NCI-H1092 treated with DMSO at 0.1 percent for 48 hours (cell line): ENCODE results near the gene PTDSS2.
"Not testable (repeated sequence)": the region's sequence is repeated elsewhere in the genome, so short reads cannot be mapped to it uniquely, and the experiment has no call there.

ENCODE experiments used
- DNase-seq: peaks from one replicate; lab custom pipeline; 2025; lab: John Stamatoyannopoulos, UW

PTDSS2 gene

DNA sequence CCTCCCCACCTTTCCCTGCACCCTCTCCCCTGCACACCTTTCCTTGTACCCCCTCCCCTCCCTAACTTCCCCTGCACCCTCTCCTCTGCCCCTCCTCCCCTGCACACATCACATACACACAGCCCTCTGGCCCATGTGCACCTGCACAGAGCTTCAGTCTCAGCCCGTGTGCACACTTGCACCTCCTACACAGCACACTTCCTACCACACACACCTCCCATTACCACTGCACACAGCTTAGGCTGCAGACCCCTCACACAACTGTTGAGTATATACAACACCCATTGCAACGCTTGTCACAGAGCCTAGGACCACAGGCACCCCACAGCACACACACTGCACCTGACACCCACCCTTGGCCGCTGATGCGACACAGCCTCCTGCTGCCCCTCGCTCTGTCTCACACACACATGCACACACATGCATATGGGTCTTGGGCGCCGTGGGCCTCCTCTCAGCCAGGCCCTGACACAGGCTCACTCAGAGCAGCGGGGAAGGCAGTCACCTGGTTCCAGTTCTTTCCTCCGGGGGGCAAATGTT, 35.7 kb upstream of the PTDSS2 start:
- no peak for DNase-seq

DNA sequence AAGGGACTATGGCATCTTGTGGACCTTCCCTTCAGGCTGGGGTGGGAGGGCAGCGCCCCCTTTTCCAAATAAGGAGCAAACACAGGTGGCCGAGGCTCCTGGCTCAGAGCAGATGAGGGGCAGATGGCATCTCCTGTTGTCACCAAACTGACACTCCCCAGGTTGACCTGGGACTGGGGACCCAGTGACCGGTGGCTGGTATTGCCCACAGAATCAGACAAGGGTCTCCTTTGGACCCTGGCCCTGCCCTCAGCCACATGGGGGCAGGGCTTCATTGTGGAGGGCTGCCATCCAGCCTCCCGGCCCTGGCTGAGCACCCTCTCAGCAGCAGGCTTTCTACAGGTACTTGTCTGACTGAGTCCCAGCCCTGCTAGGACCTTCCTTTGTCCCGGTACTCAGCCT, 34.4 kb upstream of the PTDSS2 start:
- DNase-seq: no peak

DNA sequence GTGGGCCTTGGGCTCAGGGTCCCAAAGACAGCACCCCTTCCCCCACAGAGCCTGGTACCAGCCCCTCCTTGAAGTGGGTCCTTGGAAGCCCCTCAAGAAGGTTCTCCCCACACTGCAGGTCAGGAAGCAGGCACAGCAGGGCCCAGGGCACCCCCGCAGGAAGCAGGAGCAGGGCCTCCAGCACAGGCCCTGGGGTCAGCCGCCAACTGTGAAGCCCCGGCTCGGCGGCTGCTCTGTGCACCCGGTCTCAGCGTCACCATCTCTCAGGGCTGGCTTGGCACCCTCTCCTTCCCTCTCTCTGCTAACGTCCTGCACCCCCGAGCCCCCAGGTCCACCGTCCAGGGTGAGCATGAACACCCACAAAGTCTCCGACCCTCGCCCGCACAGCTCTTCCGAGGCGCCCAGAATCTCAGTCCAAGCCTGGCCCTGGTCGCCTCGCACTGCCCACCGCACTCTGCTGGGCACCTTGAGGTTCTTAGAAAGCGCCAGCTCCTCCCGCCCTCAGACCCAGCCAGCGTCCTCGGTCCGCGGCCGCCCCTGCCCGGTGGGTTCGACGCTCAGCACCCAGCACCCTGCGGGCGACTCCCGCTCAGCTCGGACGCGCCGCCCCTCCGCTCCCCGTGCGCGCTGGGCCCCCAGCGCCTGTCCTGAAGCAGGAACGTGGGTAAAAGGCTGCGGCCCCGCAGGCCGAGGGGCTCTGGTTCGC, 33.9 kb upstream of the PTDSS2 start:
- DNase-seq: no peak

DNA sequence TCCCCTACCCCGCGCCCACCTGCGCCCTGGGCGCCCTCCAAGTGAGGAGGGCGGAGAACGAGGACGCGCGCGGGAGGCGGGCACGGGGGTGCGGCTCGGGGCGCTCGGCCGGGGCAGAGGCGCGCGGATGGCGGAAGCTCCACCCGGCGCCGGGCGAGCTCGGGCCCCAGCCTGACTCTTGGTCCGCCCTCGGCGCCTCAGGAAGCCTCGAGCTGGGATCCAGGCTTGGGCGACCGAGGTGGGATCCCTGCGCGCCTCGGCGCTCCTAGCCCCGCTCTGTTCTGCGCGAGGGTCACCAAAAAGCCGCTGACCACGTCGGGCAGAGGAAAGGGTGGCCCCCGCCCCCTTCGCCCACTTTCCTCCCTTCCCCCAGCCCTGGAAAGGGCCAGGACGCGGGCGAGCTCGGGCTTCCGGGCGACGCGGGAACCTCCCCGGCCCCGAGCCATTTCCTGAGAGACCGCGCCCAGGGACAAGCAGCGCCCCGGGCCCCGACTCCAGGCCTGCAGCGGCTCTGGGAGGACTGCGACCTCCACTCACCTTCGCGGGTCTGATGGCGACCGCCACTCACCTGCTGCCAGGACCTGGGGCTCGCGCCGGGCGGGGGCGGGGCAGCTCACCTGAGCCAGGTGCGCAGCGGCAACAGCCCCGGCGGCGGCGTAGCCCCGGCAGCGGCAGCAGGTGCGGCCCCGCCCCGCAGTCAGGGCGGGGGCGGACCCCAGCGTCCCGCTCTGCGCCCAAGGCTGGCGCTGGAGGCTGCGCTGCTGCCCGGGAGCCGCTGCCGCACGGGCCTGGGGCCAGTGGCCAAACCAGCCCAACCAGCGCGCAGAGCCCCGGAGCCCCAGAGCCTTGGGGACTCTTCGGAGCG, 33.1 kb upstream of the PTDSS2 start:
- DNase-seq: no peak

DNA sequence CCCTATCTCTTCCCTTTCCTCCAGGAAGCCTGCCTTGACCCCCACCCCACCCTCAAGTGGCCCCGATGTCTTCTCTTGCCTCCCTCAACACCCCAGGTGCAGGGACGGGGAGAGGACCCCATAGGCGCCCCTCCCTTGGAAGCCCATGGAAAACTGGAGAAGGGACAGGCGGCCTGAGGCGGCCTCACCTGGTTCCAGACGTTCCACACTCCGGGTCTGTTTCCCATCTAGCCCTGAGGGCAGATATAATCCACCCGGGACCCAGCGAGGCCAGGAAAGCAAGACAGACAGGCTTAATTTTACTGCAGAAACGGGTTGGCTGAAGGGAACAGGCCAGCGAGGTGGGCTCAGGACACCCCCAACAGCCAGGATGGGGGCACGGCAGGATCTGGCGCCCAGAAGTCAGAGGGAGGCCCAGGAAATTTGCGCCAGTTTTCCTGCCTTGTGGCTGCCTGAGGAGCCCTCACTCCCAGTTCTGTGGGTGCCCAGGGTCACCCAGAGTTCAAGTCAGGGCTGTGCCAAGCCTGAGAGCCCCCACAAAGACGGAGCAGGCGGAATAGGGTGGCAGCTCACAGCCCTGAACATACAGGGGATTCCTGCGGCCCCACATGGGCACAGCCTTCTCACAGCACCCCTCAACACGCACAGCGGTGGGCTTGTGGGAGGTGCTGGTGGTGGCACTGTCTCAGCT, 32.3 kb upstream of the PTDSS2 start:
- DNase-seq: no peak

DNA sequence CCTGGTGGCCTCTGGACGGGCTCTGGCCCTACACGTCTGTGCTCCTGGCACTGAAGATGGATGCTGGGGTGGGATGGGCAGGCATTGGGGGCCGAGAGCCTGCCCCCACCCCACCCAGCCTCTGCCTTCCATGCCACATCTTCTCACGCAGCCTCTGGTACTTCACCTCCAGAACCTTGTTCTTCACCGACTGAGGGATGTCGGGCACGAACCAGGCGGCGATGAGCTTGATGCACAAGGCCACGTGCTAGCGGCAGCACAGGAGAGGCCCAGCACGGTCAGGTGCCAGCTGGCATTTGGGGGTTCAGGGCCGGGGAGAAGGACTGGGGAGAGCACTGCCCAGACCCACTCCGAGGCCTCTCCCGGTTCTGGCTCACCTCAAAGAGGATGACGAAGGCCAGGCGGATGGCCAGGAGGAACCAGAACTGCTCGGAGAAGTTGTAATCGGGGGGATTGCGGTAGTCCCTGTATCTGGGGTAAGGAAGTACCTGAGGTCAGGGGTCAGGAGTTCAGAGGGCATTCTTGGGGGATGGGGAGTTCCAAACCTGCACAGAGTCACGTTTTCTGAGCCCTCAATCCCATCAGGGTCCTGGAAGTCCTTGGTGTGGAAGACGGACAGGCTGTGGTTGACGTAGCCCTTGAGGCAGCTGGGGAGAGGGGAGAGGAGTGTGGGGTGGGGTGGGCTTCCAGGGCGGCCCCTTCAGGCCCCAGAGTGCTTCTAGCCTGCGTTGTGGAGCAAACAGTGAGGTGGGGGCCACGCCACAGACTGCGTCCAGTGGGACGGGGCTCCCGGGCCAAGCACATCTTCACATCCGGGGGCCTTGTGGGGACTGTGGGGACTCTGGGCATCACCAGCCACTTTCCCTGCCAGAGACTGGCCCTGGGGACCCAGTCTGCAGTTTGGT, 31.5 kb upstream of the PTDSS2 start:
- DNase-seq: no peak

DNA sequence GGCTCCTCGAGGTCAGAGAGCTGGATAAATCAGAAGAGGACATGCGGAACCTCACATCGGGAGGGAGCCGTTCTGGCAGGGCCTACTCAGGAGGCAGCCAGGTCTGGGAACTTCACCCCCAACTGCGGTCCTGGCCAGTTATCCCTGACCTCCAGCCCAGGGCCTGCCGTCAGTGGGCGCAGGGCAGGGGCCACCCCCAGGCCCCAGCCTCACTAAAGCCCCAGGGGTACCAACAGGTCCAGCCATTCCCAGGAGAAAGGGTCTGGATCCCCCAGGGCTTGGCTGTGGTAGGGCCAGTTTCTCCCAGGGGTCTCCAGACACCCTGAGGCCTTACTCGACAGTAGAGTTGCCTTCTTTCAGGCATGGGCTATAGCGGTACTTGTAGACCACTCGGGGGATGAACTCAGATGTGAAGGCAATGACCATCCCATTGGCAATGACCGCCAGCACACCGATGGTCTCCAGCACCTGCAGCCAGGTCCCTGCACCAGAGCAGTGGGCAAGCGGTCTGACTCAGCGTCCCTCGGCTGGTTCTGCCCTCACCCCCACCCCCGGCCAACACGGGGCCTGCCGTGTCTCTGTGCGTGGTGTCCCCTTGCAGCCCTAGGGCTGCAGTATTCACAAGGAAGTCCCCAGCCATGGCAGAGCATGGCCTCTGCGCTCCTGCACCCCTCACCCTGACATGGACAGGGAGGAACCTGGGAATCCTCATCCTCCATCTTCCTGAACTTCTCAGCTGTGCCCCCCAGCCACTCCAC, 30.7 kb upstream of the PTDSS2 start:
- DNase-seq: no peak

DNA sequence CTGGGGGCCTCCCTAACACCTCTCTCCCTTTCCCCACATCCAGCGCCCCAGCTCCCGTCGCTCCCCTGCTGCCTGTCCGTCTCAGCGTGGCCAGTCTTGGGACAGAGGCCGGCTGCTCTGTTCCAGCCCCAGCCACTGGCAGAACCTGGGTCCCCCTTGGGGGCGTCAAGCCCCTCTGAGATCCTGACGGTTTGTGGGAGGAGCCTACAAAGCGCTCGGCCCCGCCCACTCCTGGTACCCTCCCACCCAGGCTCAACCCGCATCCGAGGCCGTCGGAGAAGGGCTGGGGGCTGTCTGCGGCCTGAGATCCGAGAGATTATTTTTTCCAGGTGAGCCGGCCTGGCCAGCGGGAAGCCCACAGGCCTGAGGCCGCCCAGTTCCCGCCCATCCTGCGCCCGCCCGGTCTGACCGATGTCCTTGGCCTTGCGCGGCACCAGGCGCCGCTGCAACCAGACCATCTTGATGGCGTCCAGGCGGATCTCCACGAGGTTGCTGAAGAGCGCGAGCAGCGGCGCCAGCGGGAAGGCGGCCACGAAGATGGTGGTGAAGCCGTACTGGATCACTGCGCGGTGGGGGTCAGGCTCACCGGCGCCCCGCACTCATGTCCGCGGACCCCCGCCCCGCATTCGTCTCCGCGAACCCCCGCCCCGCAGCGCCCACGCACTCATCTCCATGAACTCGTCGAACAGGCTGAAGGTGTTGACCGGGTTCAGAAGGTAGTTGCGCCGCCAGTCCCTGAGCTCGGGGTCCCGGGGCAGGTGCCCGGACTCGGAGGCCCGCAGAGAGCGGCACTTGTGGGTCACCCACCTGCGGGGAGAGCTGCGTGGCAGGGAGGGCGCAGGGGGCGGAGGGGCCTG, 29.8 kb upstream of the PTDSS2 start:
- DNase-seq: no peak

DNA sequence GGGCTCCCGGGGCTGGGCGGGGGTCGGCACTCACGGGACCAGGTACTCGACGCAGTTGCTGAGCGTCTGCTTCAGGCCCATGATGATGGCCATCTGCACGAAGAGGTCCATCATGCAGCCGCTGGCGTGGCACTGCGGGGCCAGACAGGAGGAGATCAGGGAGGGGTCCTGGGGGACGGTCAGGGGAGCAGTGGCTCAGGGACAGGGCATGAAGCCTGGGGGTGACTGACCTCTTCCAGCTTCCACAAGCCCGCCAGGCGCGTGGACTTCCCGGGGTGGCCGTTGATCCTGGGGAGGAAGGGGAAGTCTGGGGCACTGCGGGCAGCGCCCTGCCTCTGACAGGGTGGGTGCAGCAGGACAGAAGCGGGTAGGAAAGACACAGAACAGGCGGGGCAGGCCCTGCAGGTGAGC, 29.2 kb upstream of the PTDSS2 start:
- DNase-seq: no peak

DNA sequence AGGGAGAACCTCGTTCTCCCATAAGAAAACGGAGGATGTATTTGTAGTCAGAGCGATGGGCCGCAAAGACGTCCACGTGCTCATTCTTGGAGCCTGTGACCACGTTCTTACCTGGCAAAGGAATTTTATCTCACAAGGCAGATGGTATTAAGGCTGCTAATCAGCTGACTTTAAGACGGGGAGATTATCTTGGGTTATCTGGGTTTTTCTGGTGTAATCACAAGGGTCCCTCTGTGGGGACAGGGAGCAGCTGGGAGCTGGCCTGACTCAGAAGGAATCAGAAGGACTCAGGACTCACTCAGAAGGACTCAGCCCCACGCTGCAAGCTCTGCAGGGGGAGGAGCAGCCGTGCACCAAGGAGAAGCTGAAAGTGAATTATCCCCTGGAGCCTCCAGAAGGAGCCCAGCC, 27.8 kb upstream of the PTDSS2 start:
- no peak for DNase-seq

DNA sequence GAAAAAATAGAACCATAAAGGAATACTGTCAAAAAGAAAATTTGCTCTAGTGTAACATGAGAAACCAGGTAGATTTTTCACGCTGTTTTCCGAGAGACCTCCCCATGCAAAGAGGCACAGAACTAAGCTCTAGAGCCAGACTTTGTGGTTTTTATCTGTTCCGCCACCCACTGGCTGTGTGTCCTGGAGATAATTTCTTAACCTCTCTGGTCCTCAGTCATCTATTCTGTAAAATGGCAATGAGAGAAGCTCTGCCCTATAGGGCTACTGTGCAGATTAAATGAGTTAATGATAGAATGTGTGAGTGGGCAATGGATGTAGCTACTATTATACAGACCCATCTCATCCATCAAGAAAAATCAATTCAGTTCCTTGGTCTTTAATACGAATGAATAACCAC, 25.8 kb upstream of the PTDSS2 start:
- DNase-seq: no peak

DNA sequence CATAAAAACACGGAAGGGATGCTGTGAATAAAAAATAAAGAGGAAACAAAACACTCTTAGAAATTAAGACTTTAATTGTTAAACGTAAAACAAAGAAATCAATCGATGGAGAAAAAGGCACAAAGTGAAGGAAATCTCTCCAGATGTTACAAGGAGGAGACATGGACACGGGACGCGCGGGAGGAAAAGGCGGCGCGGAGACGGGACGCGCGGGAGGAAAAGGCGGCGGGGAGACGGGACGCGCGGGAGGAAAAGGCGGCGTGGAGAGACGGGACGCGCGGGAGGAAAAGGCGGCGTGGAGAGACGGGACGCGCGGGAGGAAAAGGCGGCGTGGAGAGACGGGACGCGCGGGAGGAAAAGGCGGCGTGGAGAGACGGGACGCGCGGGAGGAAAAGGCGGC, 25.3 kb upstream of the PTDSS2 start:
- DNase-seq: not testable (repeated sequence)

DNA sequence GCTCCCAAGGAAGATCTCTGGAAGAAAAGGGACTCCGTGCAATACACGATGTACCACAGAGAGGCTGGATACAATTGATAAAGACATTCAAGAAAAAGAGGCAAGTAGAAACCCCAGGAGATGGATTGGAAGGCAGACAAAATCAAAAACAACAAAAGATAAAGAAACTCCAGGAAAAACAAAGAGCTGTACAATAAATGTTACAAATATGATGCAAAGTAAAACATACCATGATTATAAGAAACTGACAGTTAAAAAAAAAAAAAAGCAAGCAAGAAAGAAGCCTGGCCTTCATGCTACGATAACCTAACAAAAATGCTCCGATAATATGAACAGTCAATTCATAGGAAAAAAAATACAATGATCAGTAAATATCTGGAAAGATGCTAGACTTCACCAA, 24.8 kb upstream of the PTDSS2 start:
- no peak for DNase-seq

DNA sequence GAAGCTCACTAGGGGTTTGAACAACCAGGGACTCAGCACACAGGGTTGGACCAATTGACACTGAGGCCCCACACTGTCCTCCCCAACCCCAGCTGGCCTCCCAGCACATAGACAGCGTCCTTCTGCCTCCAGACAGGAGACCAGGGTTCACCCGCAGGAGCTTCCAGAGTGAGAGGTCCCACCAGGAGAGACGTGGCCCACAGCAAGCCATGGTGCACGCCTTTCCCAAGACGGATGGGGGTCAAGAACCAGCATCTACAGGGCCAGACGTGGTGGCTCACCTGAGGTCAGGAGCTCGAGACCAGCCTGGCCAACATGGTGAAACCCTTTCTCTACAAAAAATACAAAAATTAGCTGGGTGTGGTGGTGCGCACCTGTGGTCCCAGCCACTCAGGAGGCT, 23.2 kb upstream of the PTDSS2 start:
- DNase-seq: no peak

DNA sequence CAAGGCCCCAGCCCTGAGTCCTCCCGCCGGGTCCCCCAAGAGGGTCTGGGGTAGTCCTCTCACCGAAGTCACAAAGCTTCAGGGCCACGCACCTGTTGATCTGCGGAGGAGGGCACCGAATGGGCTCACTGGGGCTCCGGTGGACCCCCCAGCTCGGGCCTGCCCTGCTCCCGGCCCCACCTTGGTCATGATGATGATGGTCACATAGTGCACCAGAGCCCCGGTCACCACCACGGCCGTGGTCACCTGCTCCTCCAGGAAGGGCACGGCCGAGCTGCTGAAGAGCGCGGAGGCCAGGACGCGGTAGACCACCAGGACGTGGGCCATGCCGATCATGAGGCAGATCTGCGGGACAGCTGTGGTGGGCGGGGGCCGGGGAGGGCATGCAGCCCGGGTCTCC, 21.8 kb upstream of the PTDSS2 start:
- no peak for DNase-seq

DNA sequence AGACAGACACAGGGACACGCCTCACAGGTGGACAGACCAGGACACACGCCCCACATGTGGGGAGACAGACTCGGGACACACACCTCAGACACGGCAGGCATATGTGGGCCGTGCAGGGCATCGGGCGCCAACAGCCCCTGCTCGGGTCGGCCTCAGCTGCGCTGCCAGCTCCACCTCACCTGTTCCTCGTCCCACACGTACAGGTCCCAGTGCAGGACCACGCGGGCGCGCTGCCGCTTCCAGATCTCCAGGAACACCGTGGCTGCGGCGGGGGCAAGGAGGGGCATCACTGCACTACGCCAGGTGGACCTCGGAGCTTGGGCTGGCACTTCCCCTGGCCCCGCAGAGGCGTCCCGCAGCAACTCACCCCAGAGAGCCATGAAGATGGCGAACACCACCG, 20.7 kb upstream of the PTDSS2 start:
- DNase-seq: no peak

DNA sequence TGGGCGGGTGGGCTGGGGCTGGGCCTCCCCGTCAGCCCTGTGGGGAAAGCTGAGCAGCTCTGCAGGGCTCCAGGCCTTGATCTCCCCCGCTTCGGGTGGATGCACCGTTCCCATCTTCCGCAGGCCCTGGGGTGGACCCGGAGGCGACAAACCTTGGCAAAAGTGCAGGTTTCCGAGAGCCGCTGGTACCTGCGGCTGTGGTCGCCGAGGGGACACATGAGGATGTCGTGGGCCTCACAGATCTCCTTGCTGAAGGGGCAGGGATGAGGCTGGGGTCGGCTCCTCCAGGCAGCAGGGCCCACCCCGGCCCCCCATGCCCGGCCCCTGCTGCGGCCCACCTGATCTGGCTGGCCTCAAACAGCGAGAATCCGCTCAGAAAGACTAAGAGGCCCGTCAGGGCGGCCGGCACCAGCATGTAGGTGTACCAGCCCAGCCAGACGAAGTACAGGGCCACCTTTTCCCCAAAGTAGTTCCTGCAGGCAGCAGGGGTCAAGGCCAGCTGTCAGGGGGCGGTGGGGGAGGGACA, 20.1 kb upstream of the PTDSS2 start:
- no peak for DNase-seq

DNA sequence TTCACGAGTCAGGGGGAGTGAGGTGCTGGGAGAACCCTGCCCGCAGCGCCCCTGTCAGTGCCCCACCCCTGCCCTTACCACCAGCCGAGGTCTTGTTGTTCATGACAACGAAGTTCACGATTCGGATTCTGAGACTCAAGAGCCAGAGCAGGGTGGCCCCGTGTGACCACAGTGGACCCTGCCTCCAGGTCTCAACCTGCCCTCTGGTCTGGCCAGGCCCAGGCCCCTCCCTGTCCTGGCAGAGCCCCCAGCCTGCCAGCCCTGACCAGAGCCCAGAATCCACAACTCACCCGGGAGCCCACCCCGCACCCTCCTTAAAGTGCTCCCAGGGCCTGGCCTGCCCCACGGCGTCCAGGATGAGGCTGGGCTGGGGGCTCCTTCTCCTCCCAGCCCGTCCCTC, 18.2 kb upstream of the PTDSS2 start:
- no peak for DNase-seq

DNA sequence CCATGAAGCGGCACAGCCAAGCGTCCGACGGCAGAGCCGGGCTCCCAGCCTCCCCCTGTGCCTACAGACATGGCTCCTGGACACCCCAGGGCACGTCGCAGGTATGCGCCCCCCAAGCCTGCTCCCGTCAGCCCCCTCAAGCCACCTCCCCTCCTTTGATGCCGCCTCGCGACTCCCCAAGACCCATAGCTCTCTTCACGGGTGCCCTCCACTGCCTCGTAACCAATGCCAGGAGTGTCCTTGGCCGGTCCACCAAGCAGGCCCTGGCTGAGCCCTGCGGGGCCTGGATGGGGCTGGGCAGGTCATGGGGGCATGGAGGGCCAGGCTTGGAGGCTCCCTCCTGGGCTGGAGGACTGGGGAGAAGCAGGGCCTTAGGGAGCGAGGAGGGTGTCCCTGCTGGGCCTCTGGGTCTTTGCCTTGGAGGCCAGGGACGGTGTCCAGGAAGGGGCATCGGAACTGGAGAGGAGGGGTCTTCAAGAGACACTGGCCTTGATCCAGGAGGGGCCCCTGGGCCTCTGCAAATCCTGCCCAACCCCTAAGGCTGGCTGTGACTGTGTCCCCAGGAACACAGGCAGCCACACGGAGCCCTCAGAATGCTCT, 17.5 kb upstream of the PTDSS2 start:
- DNase-seq: no peak
